VCaP (cell line): ENCODE results near the gene FURIN.
A peak's percentile ranks its signal among the peaks of the same experiment; 100 is the strongest.
"Not testable (repeated sequence)": the region's sequence is repeated elsewhere in the genome, so short reads cannot be mapped to it uniquely, and the experiment has no call there.

ENCODE experiments used
- H3K27ac ChIP-seq: fragments of 450-650 bp; 2 replicates; pipeline ENCODE4 v1.5.1; 2017
- TF ChIP-seq, protein P1 (sequence below): fragments of 450-650 bp; conservative IDR thresholded peaks from 2 replicates; pipeline ENCODE4 v1.5.1; 2017; ENCODE audit warnings: mild to moderate bottlenecking, moderate library complexity

The FURIN gene

DNA sequence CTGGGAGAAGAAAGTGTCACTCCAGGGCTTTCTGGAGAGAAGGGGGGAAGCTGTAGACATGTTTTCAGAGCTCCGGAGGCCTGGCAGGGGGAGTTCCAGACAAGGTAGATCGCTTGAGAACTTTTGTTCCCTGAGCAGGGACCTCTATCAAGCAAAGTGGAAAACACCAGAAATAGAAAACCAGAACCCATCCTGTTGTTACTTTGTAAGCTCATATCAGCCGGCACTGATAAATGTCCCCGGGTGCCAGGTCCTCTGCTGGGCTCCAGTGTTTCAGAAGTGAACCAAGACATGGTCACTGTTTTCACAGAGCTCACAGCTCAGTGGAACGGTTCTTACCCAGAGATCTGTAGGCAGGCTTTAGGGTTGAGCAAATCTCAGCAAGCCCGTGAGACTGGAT lies 50.4 kb downstream of the FURIN start:
- H3K27ac ChIP-seq = no peak overlapping the region
- TF ChIP-seq, protein P1, sequence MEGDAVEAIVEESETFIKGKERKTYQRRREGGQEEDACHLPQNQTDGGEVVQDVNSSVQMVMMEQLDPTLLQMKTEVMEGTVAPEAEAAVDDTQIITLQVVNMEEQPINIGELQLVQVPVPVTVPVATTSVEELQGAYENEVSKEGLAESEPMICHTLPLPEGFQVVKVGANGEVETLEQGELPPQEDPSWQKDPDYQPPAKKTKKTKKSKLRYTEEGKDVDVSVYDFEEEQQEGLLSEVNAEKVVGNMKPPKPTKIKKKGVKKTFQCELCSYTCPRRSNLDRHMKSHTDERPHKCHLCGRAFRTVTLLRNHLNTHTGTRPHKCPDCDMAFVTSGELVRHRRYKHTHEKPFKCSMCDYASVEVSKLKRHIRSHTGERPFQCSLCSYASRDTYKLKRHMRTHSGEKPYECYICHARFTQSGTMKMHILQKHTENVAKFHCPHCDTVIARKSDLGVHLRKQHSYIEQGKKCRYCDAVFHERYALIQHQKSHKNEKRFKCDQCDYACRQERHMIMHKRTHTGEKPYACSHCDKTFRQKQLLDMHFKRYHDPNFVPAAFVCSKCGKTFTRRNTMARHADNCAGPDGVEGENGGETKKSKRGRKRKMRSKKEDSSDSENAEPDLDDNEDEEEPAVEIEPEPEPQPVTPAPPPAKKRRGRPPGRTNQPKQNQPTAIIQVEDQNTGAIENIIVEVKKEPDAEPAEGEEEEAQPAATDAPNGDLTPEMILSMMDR = no peak

DNA sequence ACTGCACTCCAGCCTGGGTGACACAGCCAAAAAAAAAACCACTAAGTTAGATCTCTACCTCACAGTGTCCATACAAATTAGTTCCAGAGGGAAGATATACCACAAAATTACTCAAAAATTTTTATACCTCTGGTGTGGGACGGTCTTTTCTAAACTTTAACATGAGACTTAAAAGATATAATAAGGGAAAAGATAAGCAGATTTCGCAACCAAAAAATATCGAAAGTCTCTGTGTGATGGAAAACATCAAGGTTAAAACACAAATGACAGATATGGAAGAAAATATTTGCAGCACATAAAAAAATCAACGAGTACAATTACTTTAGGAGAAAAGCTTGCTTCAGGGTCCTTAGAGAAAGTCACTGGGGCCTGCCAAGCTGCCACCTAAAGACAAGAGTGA lies 53.5 kb downstream of the FURIN start:
- H3K27ac ChIP-seq = no peak overlapping the region
- TF ChIP-seq, protein P1 = no peak

DNA sequence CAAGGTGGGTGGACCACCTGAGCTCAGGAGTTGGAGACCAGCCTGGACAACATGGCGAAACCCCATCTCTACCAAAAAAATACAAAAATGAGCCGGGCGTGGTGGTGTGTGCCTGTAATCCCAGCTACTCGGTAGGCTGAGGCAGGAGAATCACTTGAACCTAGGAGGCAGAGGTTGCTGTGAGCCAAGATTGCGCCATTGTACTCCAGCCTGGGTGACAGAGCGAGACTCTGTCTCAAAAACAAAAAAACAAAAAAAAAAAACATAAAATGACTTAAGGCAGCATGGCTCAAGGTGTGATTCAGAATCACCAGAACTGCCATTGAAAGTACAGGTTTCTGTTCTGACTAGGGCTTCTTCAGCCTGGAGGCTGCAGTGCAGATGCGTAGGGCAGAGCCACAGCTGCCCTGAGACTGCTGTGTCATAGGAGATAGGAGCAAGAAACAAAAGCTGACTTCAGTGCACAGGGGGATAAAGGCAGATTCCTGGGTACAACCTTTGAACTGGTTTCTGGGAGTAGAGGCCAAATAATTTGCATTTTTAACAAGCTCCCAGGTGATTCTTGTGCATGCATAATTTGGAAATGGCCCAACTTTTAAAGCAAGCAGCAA lies 54.4 kb downstream of the FURIN start:
- H3K27ac ChIP-seq = not testable (repeated sequence)

DNA sequence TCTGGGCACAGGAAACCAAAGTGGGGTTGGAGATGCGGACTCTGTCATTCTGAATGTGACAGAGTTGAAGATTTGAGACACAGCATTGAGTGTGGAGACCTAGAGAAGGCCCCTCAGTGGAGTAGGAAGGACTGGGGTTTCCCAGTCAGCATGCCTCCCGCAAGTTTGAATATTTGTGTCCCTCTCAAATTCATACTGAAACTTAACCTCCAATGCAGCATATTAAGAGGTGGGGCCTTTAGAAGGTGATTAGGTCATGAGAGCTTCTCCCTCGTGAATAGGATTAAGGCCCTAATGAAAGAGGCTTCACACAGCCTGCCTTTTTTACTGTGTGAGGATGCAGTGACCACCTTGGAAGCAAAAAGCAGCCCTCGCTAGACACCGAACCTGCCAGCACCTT lies 56.0 kb downstream of the FURIN start:
- no peak overlapping the region for H3K27ac ChIP-seq
- TF ChIP-seq, protein P1 = no peak

DNA sequence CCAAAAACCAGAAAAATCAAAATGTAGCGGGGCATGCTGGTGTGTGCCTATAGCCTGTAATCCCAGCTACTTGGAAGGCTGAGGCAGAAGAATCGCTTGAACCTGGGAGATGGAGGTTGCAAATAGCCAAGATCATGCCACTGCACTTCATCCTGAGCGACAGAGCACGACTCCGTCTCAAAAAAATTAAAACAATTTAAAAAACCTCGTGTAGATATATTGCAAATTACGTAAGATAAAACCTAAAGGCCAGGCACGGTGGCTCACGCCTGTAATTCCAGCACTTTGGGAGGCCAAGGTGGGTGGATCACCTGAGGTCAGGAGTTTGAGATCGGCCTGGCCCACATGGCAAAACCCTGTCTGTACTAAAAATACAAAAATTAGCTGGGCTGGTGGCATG lies 58.4 kb downstream of the FURIN start:
- H3K27ac ChIP-seq = not testable (repeated sequence)

DNA sequence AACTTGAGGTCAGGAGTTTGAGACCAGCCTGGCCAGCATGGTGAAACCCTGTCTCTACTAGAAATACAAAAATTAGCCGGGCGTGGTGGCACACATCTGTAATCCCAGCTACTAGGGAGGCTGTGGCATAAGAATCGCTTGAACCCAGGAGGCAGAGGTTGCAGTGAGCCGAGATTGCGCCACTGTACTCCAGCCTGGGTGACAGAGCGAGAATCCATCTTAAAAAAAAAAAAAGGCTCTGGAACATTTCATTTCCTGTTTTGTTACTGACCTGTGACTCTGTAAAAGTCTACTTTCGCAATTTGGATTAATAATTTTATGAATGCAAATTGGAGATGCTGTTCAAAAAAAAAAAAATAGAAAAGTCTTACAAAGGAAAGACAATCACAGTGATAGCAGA lies 59.7 kb downstream of the FURIN start:
- H3K27ac ChIP-seq = not testable (repeated sequence)

DNA sequence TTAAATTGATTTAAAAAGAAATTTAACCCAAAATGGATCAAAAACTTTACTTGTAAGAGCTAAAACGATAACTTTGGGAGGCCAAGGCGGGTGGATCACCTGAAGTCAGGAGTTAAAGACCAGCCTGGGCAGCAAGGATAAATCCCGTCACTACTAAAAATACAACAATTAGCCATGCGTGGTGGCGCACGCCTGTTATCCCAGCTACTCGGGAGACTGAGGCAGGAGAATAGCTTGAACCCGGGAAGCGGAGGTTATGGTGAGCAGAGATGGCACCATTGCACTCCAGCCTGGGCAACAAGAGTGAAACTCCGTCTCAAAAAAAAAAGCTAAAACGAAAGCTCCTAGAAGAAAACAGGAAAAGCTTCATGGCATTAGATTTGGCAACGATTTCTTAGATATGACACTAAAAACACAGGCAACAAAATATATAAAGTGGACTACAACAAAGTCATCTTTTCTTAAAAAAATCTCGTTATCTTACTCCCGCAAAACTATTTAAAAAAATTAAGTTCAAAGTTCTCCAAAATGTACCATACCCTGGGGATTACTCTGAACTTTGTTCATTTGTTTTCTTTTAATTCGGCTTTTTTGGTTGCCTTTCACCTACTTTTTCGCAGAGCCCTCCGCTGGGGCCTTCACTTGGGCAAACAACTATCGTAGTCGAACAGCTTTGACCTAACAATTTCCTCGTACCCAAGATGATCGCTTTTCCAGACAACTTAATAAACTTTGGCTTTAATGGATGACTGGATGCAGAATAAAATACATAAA lies 61.0 kb downstream of the FURIN start:
- H3K27ac ChIP-seq = peak overlapping the region; percentile 94
- TF ChIP-seq, protein P1 = no peak

DNA sequence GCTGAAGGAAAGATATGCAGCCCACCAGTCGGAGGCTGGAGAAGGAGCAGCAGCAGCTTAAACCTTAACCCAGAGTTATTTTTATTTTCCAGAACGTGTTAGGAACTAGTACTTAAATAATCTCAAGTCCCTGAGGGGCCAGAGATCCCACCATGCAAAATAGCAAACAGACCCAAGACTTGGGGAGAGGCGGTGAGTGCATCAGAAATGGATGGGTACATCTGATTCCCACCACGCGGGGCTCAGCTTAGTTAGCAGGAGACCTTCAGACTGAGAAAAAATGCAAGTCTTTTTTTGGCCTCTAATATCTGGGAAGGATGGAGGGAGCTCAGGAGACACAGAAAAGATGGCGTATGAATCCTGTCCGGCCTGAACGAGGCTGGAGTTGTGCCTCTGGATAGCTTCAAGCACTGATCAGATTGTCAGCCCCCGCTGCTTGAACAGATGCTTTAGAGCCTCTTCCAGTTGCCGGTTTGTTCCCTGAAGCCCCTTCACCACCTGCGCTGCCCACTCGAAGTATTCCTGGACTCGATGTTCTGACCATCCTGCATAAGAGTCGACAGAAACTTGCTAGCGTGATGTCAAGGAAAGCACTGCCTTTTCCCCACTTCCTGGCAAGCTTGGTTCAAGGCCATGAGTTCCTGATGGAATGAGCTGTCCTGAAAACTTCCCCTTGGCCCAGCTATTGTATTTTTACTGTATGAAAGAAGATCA lies 62.6 kb downstream of the FURIN start:
- H3K27ac ChIP-seq = peak overlapping the region; percentile 94
- TF ChIP-seq, protein P1 = no peak

DNA sequence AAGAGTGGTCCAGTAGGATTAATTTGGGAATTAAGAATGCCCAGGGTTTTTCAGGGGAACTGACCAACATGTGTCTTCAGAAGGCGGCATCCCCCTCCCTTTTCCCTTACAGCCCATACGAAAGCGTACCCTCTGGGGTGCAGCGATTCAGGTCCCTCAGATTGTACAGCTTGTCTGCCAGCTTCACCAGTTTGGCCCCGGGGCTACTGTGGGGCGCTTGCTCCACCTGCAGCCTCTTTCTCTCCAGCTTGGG lies 63.1 kb downstream of the FURIN start:
- peak overlapping the region; percentile 94 for H3K27ac ChIP-seq
- TF ChIP-seq, protein P1 = no peak
